Prostate gland (tissue), 2 donors: Measurements from ENCODE around the gene LSM2. TPM values are rescaled to one million over a fixed set of nuclear protein-coding genes. Genes with fewer than 3 reads are reported as not detected.
A peak's percentile ranks its signal among the peaks of the same experiment; 100 is the strongest.
"Not testable (repeated sequence)": the region's sequence is repeated elsewhere in the genome, so short reads cannot be mapped to it uniquely, and the experiment has no call there.

Source experiments
- DNase-seq: peaks from one replicate; pipeline ENCODE4 v3.0.0-alpha.2; 2019; ENCODE audit warnings: low spot score
- H3K27ac ChIP-seq, 2 donors: fragments of 200-600 bp; sonication (generic); 2 replicates each; pipeline ENCODE4 v1.5.1; 2017 to 2019
- H3K27me3 ChIP-seq: fragments of 200-600 bp; sonication (generic); replicated peaks from 2 replicates; pipeline ENCODE4 v1.5.1; 2019; ENCODE audit not compliant: insufficient read depth
- H3K36me3 ChIP-seq, 2 donors: fragments of 200-600 bp; sonication (generic); 1 replicate in 1 of 2; 2 replicates in 1 of 2; pipeline versions ENCODE4 v1.5.1 to v1.8.1; 2017 to 2019
- H3K4me1 ChIP-seq: fragments of 200-600 bp; sonication (generic); replicated peaks from 2 replicates; pipeline ENCODE4 v1.5.1; 2019
- H3K4me3 ChIP-seq, 2 donors: fragments of 200-600 bp; sonication (generic); 2 replicates each; pipeline ENCODE4 v1.5.1; 2017 to 2019
- H3K9me3 ChIP-seq: fragments of 200-600 bp; sonication (generic); 2 replicates; pipeline ENCODE4 v1.5.1; 2017
- POLR2A ChIP-seq: fragments of 450-650 bp; IDR thresholded peaks from one replicate; pipeline ENCODE4 v1.6.1; 2016; ENCODE audit warnings: antibody characterized with exemption, mild to moderate bottlenecking
- POLR2AphosphoS5 ChIP-seq: sonication (generic); formaldehyde crosslinking; IDR thresholded peaks from one replicate; pipeline ENCODE4 v1.6.1; 2017; ENCODE audit warnings: antibody characterized with exemption
- WGBS: methylation state at CpG from one replicate; pipeline ENCODE4 v1.1.5; 2018; 5-methylcytosine and 5-hydroxymethylcytosine counted together
- intact Hi-C: fragments of 100-400 bp; cut with DNase I; formaldehyde crosslinking; loops from one replicate; pipeline ENCODE4 v1.14.2; 2022
- total RNA-seq, 2 donors: library from RNA; depleted of rRNA; stranded (reverse); fragments of >200 nt; gene quantifications; one replicate each; pipeline ENCODE4 v1.1.0, GENCODE V29; 2016
- TF ChIP-seq, protein P1 (sequence below), 4 experiments: fragments of 200-600 bp in 2 of 4; fragments of 450-650 bp in 2 of 4; sonication (generic) in 2 of 4; IDR thresholded peaks; 1 replicate in 3 of 4; 2 replicates in 1 of 4; pipeline ENCODE4 v1.5.1; 2016 to 2019; ENCODE audit warnings: antibody characterized with exemption in 4 of 4, mild to moderate bottlenecking in 2 of 4, moderate library complexity in 2 of 4

Gene LSM2
- total RNA-seq, 2 donors from 2014 or later: 51.9 to 52.5 TPM

DNA sequence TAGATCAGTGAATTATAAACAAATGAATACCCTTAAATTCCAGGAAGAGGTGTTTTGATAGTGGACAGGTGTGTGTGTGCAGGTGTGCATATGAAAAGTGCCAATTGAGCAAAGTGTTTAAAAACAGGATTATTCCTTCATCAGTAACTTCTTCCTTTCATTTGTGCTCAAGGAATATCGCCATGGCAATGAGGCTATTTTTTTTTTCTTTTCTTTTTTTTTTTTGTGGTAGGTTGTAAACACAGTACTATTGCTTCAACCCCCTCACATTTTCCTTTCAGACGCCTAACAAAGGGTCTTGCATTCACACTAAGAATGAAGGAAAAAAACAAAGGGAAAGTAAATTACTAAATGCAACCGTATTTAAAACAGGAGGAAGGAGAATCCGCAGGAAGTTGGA is 18.8 kb upstream of the LSM2 start:
- H3K27ac ChIP-seq: peak overlapping the region; percentile 97 to 100
- peaks cover 22% of the 10 kb centered on the region for H3K4me1 ChIP-seq
- H3K27me3 ChIP-seq: no peaks in the 10 kb centered on the region
- DNase-seq: no peak
- no peak overlapping the region for H3K4me3 ChIP-seq
- TF ChIP-seq, protein P1, sequence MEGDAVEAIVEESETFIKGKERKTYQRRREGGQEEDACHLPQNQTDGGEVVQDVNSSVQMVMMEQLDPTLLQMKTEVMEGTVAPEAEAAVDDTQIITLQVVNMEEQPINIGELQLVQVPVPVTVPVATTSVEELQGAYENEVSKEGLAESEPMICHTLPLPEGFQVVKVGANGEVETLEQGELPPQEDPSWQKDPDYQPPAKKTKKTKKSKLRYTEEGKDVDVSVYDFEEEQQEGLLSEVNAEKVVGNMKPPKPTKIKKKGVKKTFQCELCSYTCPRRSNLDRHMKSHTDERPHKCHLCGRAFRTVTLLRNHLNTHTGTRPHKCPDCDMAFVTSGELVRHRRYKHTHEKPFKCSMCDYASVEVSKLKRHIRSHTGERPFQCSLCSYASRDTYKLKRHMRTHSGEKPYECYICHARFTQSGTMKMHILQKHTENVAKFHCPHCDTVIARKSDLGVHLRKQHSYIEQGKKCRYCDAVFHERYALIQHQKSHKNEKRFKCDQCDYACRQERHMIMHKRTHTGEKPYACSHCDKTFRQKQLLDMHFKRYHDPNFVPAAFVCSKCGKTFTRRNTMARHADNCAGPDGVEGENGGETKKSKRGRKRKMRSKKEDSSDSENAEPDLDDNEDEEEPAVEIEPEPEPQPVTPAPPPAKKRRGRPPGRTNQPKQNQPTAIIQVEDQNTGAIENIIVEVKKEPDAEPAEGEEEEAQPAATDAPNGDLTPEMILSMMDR (IDR thresholded peaks at IDR 0.05): no peak
- no peak for TF ChIP-seq POLR2A
- H3K9me3 ChIP-seq: no peaks in the 10 kb centered on the region
- WGBS: 29% methylated on average over 4 of the region's 4 CpGs
- intact Hi-C loops: no loop called here
- H3K36me3 ChIP-seq: no peaks in the 10 kb centered on the region

DNA sequence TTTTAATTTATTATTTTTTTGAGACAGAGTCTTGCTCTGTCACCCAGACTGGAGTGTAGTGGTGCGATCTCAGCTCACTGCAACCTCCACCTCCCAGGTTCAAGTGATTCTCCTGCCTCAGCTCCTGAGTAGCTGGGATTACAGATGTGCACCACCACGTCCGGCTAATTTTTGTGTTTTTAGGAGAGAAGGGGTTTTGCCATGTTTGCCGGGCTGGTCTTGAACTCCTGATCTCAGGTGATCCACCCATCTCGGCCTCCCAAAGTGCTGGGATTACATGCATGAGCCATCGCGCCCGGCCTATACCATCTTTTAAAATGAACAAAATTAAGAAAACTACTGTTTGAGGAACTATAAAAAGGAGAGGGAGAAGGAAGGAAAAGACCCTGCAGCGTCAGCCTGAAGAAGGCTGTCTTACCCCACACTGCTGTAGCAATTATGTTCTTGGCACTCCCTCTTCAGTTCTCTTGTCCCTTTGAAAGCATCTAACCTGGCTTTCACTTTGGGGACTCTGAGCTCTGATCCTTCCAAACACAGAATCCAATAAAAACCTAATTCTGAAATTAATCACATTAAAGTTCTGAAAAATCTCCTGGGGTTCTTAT is 16.9 kb upstream of the LSM2 start:
- H3K27me3 ChIP-seq, H3K4me3 ChIP-seq, H3K9me3 ChIP-seq, H3K36me3 ChIP-seq, DNase-seq: not testable (repeated sequence)
- Histone ChIP-seq H3K27ac (peak overlapping the region; percentile 97 to 100), H3K4me1 (peaks cover 22% of the 10 kb centered on the region)
- WGBS: 71% methylated on average over 9 of the region's 9 CpGs
- intact Hi-C loops: loop anchor here (5.0 kb wide), 1 partner anchor 86 kb away; the partner anchor contains the start of gene CLIC1

DNA sequence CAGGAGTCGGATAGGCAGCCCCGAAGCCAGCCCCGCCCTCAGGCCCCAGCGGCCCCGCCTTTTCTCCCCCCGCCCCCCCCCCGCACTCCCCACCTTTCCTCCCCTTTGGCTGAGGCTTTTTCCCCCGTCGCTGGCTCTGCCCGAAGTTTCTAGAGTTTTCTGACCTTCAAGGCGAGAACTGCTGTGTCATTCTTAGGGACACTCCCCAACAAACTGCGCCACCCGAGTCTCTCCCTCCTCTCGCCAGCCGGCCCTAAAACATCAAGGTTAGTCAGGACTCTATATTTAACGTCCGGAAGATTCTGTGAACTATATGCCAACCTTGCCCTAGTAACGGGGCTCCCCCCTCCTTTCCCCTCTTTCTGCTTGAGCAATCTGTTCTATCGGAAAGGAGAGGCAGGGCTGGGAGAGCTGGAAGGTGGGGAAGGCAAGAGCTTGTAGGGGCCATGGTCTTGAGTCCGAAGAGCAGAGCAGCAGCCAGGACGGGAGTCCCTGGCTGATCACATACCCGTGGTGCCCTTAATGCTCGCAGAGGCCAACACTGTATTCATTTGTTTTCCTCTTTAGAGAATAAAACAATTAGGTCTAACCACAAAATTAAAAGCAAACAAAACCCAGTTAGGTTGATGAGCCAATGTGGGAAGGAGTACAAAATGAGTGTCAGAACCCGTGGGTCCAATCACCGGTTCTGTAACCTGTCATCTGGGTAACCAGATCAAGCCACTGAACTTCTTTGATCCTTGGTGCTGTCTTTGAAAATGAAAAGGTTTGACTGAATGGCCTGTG is 15.5 kb upstream of the LSM2 start:
- H3K36me3 ChIP-seq: no peaks in the 10 kb centered on the region
- peak overlapping the region; percentile 30 to 46 for H3K4me3 ChIP-seq
- intact Hi-C loops: loop anchor here (5.0 kb wide), 1 partner anchor 85 kb away; the partner anchor contains the start of gene CLIC1
- peak; percentile 96 for TF ChIP-seq POLR2AphosphoS5
- TF ChIP-seq POLR2A: peak; percentile 55
- TF ChIP-seq, protein P1 (IDR thresholded peaks at IDR 0.05): no peak
- peak overlapping the region; percentile 97 to 100 for H3K27ac ChIP-seq
- no peaks in the 10 kb centered on the region for H3K9me3 ChIP-seq
- 0% methylated on average over 25 of the region's 25 CpGs for WGBS
- peak; percentile 89 for DNase-seq
- H3K4me1 ChIP-seq: peaks cover 22% of the 10 kb centered on the region
- H3K27me3 ChIP-seq: no peaks in the 10 kb centered on the region

DNA sequence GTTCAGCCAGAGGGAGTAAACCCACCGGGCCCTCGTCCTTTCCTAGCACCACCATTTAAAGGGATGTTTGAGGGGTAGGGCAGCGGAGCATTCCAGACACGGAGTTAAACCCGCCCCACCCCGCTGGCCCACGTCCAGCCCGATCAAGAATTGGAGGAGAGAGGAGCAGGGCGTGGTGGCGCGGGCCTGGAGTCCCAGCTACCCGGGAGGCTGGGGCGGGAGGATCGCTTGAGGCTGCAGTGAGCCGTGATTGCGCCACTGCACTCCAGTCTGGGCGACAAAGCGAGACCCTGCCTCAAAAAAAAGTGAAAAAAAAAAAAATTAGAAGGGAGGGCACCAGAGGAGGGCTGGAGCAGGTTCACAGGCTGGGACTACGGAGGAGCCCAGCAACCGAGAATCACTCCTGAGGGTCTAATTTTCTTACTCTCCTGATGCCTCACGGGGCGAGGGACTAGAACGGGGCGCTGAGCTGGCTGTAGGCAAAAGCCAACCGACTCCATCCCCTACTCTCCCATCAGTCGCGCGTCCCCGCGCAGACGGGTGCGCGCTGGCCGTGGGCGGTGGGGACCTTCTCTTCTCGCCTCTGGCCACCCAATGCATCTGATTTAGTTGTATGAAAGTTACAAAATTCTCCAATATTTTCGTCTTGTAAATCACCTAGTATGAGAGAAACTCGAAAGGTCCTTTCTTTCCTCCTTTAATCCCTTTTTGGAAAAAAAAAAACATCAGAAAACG is 14.7 kb upstream of the LSM2 start:
- intact Hi-C loops: loop anchor here (5.0 kb wide), 1 partner anchor 84 kb away; the partner anchor contains the start of gene CLIC1
- no peaks in the 10 kb centered on the region for H3K27me3 ChIP-seq
- WGBS: 6% methylated on average over 39 of the region's 39 CpGs
- H3K27ac ChIP-seq: peak overlapping the region; percentile 97 to 100
- TF ChIP-seq POLR2AphosphoS5 (no peak), POLR2A (peak; percentile 48)
- H3K9me3 ChIP-seq: no peaks in the 10 kb centered on the region
- H3K36me3 ChIP-seq: no peaks in the 10 kb centered on the region
- peak overlapping the region; percentile 30 to 46 for H3K4me3 ChIP-seq
- peaks cover 22% of the 10 kb centered on the region for H3K4me1 ChIP-seq
- DNase-seq: peak; percentile 59

DNA sequence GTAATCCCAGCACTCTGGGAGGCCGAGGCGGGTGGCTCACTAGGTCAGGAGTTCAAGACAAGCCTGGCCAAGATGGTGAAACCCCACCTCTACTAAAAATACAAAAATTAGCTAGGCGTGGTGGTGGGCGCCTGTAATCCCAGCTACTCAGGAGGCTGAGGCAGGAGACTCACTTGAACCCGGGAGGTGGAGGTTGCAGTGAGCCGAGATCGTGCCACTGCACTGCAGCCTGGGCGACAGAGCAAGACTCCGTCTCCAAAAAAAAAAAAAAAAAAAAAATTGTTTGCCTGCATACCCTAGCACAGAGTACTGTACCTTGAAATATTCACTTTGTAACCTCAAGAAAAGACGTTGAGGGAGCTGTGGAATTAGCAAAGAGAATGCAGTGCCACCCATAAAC is 13.6 kb upstream of the LSM2 start:
- H3K9me3 ChIP-seq, H3K27me3 ChIP-seq, H3K36me3 ChIP-seq, DNase-seq, H3K4me3 ChIP-seq: not testable (repeated sequence)
- 86% methylated on average over 10 of the region's 10 CpGs for WGBS
- Histone ChIP-seq H3K27ac (peak overlapping the region; percentile 97 to 100), H3K4me1 (peaks cover 16% of the 10 kb centered on the region)
- intact Hi-C loops: loop anchor here (5.0 kb wide), 1 partner anchor 83 kb away; the partner anchor contains the start of gene CLIC1

DNA sequence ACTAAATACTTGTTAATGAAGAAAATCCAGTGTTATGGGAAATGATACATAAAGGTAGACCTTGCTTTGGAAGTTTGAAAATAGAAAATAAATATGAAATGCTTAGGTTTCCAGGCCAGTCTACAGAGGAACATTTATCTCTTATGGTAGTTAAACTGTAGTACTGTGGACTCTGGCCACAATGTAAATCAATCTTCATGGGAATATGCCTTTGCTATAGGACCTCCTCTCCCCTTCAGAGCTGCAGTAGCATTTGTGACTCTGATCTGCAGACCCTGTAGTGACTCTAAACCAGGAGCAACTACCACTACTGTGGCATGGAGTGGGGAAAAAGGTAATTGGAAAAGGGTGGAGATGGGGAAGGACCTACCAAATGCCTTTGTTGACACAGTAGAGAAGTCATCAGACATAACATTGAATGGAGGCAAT is 13.1 kb upstream of the LSM2 start:
- Histone ChIP-seq H3K36me3 (no peaks in the 10 kb centered on the region), H3K4me1 (peaks cover 16% of the 10 kb centered on the region), H3K27ac (peak overlapping the region; percentile 97 to 100), H3K9me3 (no peaks in the 10 kb centered on the region), H3K4me3 (no peak overlapping the region), H3K27me3 (no peaks in the 10 kb centered on the region)
- intact Hi-C loops: loop anchor here (5.0 kb wide), 1 partner anchor 83 kb away; the partner anchor contains the start of gene CLIC1
- DNase-seq: no peak
- TF ChIP-seq POLR2AphosphoS5: no peak
- TF ChIP-seq, protein P1 (IDR thresholded peaks at IDR 0.05): no peak
- TF ChIP-seq POLR2A: no peak
